HCT116 (cell line): ENCODE data around the gene MYBPH. TPM values are rescaled to one million over a fixed set of nuclear protein-coding genes. Genes with fewer than 3 reads are reported as not detected.

ENCODE experiments used
- ATAC-seq: fragments of 200-7000 bp; cut with Tn5 transposase; 2 replicates; pipeline ENCODE4 v1.9.1; 2020; ENCODE audit warnings: mild to moderate bottlenecking, moderate library complexity
- BruUV-seq: library from RNA; stranded (reverse); fragments of 400-500 nt; replicated peaks from 2 replicates; lab custom pipeline; 2021; lab: Mats Ljungman, UMichigan
- CTCF ChIA-PET: fragments of 300-600 bp; sonication (Branson Sonifier 250); formaldehyde crosslinking; loops from one replicate; lab custom pipeline; 2021; ENCODE audit warnings: antibody characterized with exemption; lab: Charles Lee
- POLR2A ChIA-PET: fragments of 300-600, 350-600 bp; sonication (Branson Sonifier 250); formaldehyde crosslinking; loops from one replicate; lab custom pipeline; 2021; ENCODE audit warnings: antibody characterized with exemption; lab: Charles Lee
- RAD21 ChIA-PET, 2 experiments: fragments of 300-600 bp; sonication (Branson Sonifier 250); formaldehyde crosslinking; loops; one replicate each; lab custom pipeline; 2023; ENCODE audit warnings: low total read pairs in 2 of 2; ENCODE audit not compliant: uncharacterized antibody in 2 of 2, unreplicated experiment in 2 of 2, low non-redundant PET in 1 of 2; lab: Charles Lee
- DNase-seq: peaks from one replicate; pipeline ENCODE4 v3.0.0-alpha.2; 2010; ENCODE audit warnings: low read depth, low spot score
- H2AFZ ChIP-seq: fragments of 200-600 bp; shearing (Covaris generic), sonication (generic); 2 replicates; pipeline ENCODE4 v1.6.1; 2017; ENCODE audit warnings: low read depth, mixed run types, mixed read lengths, antibody characterized with exemption, low read length; ENCODE audit not compliant: poor library complexity, severe bottlenecking
- H3K27ac ChIP-seq: 2 replicates; pipeline ENCODE4 v1.5.1; 2012; ENCODE audit warnings: low read depth, low read length
- H3K27me3 ChIP-seq: fragments of 200-600 bp; sonication (generic); 2 replicates; pipeline ENCODE4 v1.6.1; 2016; ENCODE audit warnings: mixed run types, low read length, mixed read lengths; ENCODE audit not compliant: insufficient read depth
- H3K36me3 ChIP-seq, 2 experiments: fragments of 200-500 bp in 1 of 2; fragments of 200-600 bp in 1 of 2; sonication (Bioruptor generic) in 1 of 2; sonication (generic) in 1 of 2; 2 replicates each; pipeline versions ENCODE4 v1.5.1 to v1.6.1; 2014 to 2016; ENCODE audit warnings: low read length in 2 of 2, inconsistent platforms in 1 of 2, mixed read lengths in 1 of 2, mixed run types in 1 of 2; ENCODE audit not compliant: insufficient read depth in 2 of 2, control insufficient read depth in 1 of 2
- H3K4me1 ChIP-seq, 2 experiments: fragments of 200-600 bp in 1 of 2; sonication (generic) in 1 of 2; 2 replicates each; pipeline versions ENCODE4 v1.5.1 to v1.6.1; 2012 to 2017; ENCODE audit warnings: low read length in 2 of 2, inconsistent platforms in 1 of 2, mild to moderate bottlenecking in 1 of 2, mixed read lengths in 1 of 2, mixed run types in 1 of 2, moderate library complexity in 1 of 2; ENCODE audit not compliant: insufficient read depth in 2 of 2, control insufficient read depth in 1 of 2
- H3K4me2 ChIP-seq: fragments of 200-600 bp; sonication (generic); 2 replicates; pipeline ENCODE4 v1.6.1; 2017; ENCODE audit warnings: mixed run types, low read length, mixed read lengths
- H3K4me3 ChIP-seq, 2 experiments: fragments of 200-600 bp in 1 of 2; sonication (generic) in 1 of 2; replicated peaks in 1 of 2; 2 replicates each; pipeline ENCODE4 v1.5.1; 2011 to 2016; ENCODE audit warnings: low read length in 2 of 2, control low read depth in 1 of 2, low read depth in 1 of 2, mild to moderate bottlenecking in 1 of 2, mixed read lengths in 1 of 2, mixed run types in 1 of 2
- H3K79me2 ChIP-seq: fragments of 200-600 bp; sonication (generic); 2 replicates; pipeline ENCODE4 v1.6.1; 2017; ENCODE audit warnings: mild to moderate bottlenecking, mixed run types, low read length, moderate library complexity, mixed read lengths; ENCODE audit not compliant: insufficient read depth
- H3K9ac ChIP-seq: fragments of 200-600 bp; sonication (generic); 2 replicates; pipeline ENCODE4 v1.6.1; 2016; ENCODE audit warnings: low read length, mixed read lengths
- H3K9me2 ChIP-seq: fragments of 200-600 bp; sonication (generic), shearing (Covaris generic); 2 replicates; pipeline ENCODE4 v1.6.1; 2017; ENCODE audit warnings: mixed run types, mild to moderate bottlenecking, moderate library complexity; ENCODE audit not compliant: insufficient read depth
- H3K9me3 ChIP-seq, 2 experiments: fragments of 200-500 bp in 1 of 2; fragments of 200-600 bp in 1 of 2; sonication (Bioruptor generic) in 1 of 2; sonication (generic) in 1 of 2; 2 replicates each; pipeline ENCODE4 v1.6.1; 2014 to 2017; ENCODE audit warnings: low read length in 2 of 2, mixed read lengths in 2 of 2, inconsistent platforms in 1 of 2, low read depth in 1 of 2, mild to moderate bottlenecking in 1 of 2, mixed run types in 1 of 2, moderate library complexity in 1 of 2; ENCODE audit not compliant: control insufficient read depth in 1 of 2, insufficient read depth in 1 of 2
- H4K20me1 ChIP-seq: fragments of 200-600 bp; sonication (generic), shearing (Covaris generic); 2 replicates; pipeline ENCODE4 v1.6.1; 2017; ENCODE audit warnings: mixed run types, mild to moderate bottlenecking, moderate library complexity; ENCODE audit not compliant: insufficient read depth
- CBX3 ChIP-seq: IDR thresholded peaks from 2 replicates; pipeline ENCODE4 v1.6.1; 2012; ENCODE audit warnings: low read depth
- CTCF ChIP-seq, 3 experiments: fragments of 200-600 bp in 1 of 3; sonication (generic) in 1 of 3; IDR thresholded peaks in 2 of 3; conservative IDR thresholded peaks in 1 of 3; 2 replicates each; pipeline ENCODE4 v1.5.1; 2012 to 2017; ENCODE audit warnings: low read depth in 2 of 3, low read length in 2 of 3, antibody characterized with exemption in 1 of 3, borderline replicate concordance in 1 of 3, control low read depth in 1 of 3, mild to moderate bottlenecking in 1 of 3, mixed read lengths in 1 of 3, mixed run types in 1 of 3, moderate library complexity in 1 of 3; ENCODE audit not compliant: insufficient read depth in 1 of 3
- EGR1 ChIP-seq: IDR thresholded peaks from 2 replicates; pipeline ENCODE4 v1.6.1; 2012; ENCODE audit warnings: low read depth
- ELF1 ChIP-seq: IDR thresholded peaks from 2 replicates; pipeline ENCODE4 v1.6.1; 2012; ENCODE audit warnings: low read depth, borderline replicate concordance
- EZH2phosphoT487 ChIP-seq: fragments of 200-600 bp; IDR thresholded peaks from 2 replicates; pipeline ENCODE4 v1.6.1; 2018; ENCODE audit warnings: antibody characterized with exemption, borderline replicate concordance
- REST ChIP-seq: IDR thresholded peaks from 2 replicates; pipeline ENCODE4 v1.6.1; 2012; ENCODE audit warnings: low read depth
- SRF ChIP-seq: IDR thresholded peaks from 2 replicates; pipeline ENCODE4 v1.6.1; 2012; ENCODE audit warnings: low read depth
- TCF7L2 ChIP-seq: IDR thresholded peaks from 2 replicates; pipeline ENCODE4 v1.7.0; 2011; ENCODE audit warnings: borderline replicate concordance, inconsistent platforms; ENCODE audit not compliant: insufficient read depth, insufficient read length; ENCODE audit errors: extremely low read depth
- ZNF274 ChIP-seq: fragments of 200-500 bp; sonication (Bioruptor generic); IDR thresholded peaks from 2 replicates; pipeline ENCODE4 v1.6.1; 2014; ENCODE audit warnings: mild to moderate bottlenecking, low read depth, low read length, inconsistent platforms
- intact Hi-C: fragments of 100-400 bp; cut with micrococcal nuclease; formaldehyde crosslinking; loops from 2 replicates; pipeline ENCODE4 v1.10.0; 2022
- total RNA-seq: library from RNA; stranded (reverse); gene quantifications from one replicate; pipeline ENCODE4 v1.2.1, GENCODE V29; 2021; ENCODE audit not compliant: unreplicated experiment

MYBPH gene
- total RNA-seq, 1 experiment from 2014 or later: 0.22 TPM

DNA sequence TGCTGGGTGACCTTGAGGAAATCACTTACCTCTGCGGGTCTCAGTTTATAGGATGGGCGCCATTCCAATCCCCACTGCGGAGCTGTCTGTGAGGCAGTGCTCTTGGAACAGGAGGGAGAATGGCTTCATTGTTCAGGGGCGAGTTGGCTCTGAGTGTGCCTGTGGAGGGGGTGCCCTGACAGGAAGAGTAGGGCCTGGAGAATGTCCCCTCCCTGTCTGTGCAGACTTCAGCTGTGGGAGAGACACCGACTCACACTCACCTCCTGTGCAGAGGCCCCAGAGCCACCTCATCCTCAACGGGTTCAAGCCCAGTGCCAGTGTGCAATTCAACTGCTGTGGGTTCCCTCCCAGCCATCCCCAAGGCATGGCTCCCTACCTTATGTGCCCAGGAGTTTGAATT, 31.0 kb downstream of the MYBPH start:
- Histone ChIP-seq H3K9me3 (no peaks in the 10 kb centered on the region), H3K4me2 (0 out of 2 replicates have a peak overlapping the region, but pooled peaks have one; percentile 8), H3K9me2 (no peaks in the 10 kb centered on the region), H3K79me2 (no peaks in the 10 kb centered on the region), H3K4me3 (no peak overlapping the region), H2AFZ (no peak overlapping the region), H3K27me3 (no peaks in the 10 kb centered on the region), H3K36me3 (no peaks in the 10 kb centered on the region), H3K4me1 (peaks cover 0 to 7% of the 10 kb centered on the region in 2 experiments; a peak in 2 of 4 replicates), H3K9ac (no peak overlapping the region), H4K20me1 (no peaks in the 10 kb centered on the region), H3K27ac (no peak overlapping the region)
- peak; percentile 58 for ATAC-seq
- CTCF ChIA-PET: no interaction called here
- intact Hi-C loops: no loop called here
- RAD21 ChIA-PET: no interaction called here
- BruUV-seq: no TSS peak
- no peak for DNase-seq
- no peak for TF ChIP-seq ZNF274
- no peak for TF ChIP-seq CTCF (IDR thresholded peaks at IDR 0.05 in 2 of 3, conservative IDR thresholded peaks at IDR 0.05 in 1 of 3; ENCODE audit: borderline replicate concordance in 1 of 3, insufficient read depth in 1 of 3, low read depth in 2 of 3, low read length in 2 of 3)
- TF ChIP-seq EZH2phosphoT487: no peak
- TF ChIP-seq ELF1: no peak
- TF ChIP-seq TCF7L2: no peak
- no peak for TF ChIP-seq EGR1
- no peak for TF ChIP-seq SRF
- no peak for TF ChIP-seq CBX3
- no peak for TF ChIP-seq REST
- POLR2A ChIA-PET: no interaction called here
